IMR-90 (cell line): Measurements from ENCODE around the gene ADCY4. TPM values are rescaled to one million over a fixed set of nuclear protein-coding genes. Genes with fewer than 3 reads are reported as not detected.
A peak's percentile ranks its signal among the peaks of the same experiment; 100 is the strongest.

Experiments
- ATAC-seq: fragments of 200-7000 bp; cut with Tn5 transposase; 2 replicates; pipeline ENCODE4 v1.9.1; 2020; ENCODE audit warnings: low read depth, mild to moderate bottlenecking, moderate library complexity
- BruUV-seq: library from RNA; stranded (reverse); fragments of 400-500 nt; replicated peaks from 2 replicates; lab custom pipeline; 2021; lab: Mats Ljungman, UMichigan
- CTCF ChIA-PET: fragments of 300-600 bp; formaldehyde crosslinking; extraction: SDS; loops from one replicate; lab custom pipeline; 2021; ENCODE audit warnings: antibody characterized with exemption; lab: Yijun Ruan, JAX
- POLR2A ChIA-PET: fragments of 300-600 bp; sonication (Branson Sonifier 250); formaldehyde crosslinking; loops from one replicate; lab custom pipeline; 2022; ENCODE audit warnings: antibody characterized with exemption; ENCODE audit not compliant: unreplicated experiment; lab: Charles Lee
- DNase-seq: peaks from one replicate; pipeline ENCODE4 v3.0.0; 2013
- H2AFZ ChIP-seq: replicated peaks from 2 replicates; pipeline ENCODE3; 2013; ENCODE audit warnings: low read length, mild to moderate bottlenecking; ENCODE audit not compliant: poor library complexity
- H2AK5ac ChIP-seq: 2 replicates; pipeline ENCODE4 v1.6.1; 2013; ENCODE audit warnings: low read depth, low read length, inconsistent platforms
- H2AK9ac ChIP-seq: replicated peaks from 2 replicates; pipeline ENCODE3; 2013; ENCODE audit warnings: mild to moderate bottlenecking, low read depth, low read length, moderate library complexity; ENCODE audit not compliant: poor library complexity
- H2BK120ac ChIP-seq: 2 replicates; pipeline ENCODE4 v1.6.1; 2013; ENCODE audit warnings: low read depth, low read length, inconsistent platforms
- H2BK15ac ChIP-seq: 3 replicates; pipeline ENCODE4 v1.6.1; 2013; ENCODE audit warnings: low read depth, low read length, inconsistent platforms
- H2BK20ac ChIP-seq: 2 replicates; pipeline ENCODE4 v1.6.1; 2013; ENCODE audit warnings: low read depth, mild to moderate bottlenecking, inconsistent platforms, low read length, moderate library complexity
- H2BK5ac ChIP-seq: 2 replicates; pipeline ENCODE4 v1.6.1; 2013; ENCODE audit warnings: mild to moderate bottlenecking, low read depth, low read length, inconsistent platforms; ENCODE audit not compliant: poor library complexity, severe bottlenecking
- H3K14ac ChIP-seq: replicated peaks from 2 replicates; pipeline ENCODE4 v1.6.1; 2013; ENCODE audit warnings: low read depth, low read length, inconsistent platforms
- H3K18ac ChIP-seq: 2 replicates; pipeline ENCODE4 v1.6.1; 2013; ENCODE audit warnings: low read depth, low read length, control low read depth
- H3K23ac ChIP-seq: 2 replicates; pipeline ENCODE4 v1.6.1; 2013; ENCODE audit warnings: low read depth, low read length, inconsistent platforms
- H3K27ac ChIP-seq: 2 replicates; pipeline ENCODE4 v1.5.1; 2013; ENCODE audit warnings: mild to moderate bottlenecking, control low read depth, low read length; ENCODE audit not compliant: insufficient read depth
- H3K27me3 ChIP-seq: 2 replicates; pipeline ENCODE4 v1.6.1; 2013; ENCODE audit warnings: low read length; ENCODE audit not compliant: control insufficient read depth, insufficient read depth
- H3K36me3 ChIP-seq: 2 replicates; pipeline ENCODE4 v1.6.1; 2013; ENCODE audit warnings: low read length, mixed read lengths; ENCODE audit not compliant: control insufficient read depth, insufficient read depth
- H3K4ac ChIP-seq: 2 replicates; pipeline ENCODE4 v1.6.1; 2013; ENCODE audit warnings: low read depth, low read length, inconsistent platforms
- H3K4me1 ChIP-seq: 2 replicates; pipeline ENCODE4 v1.6.1; 2013; ENCODE audit warnings: low read length, mixed read lengths; ENCODE audit not compliant: control insufficient read depth, insufficient read depth
- H3K4me2 ChIP-seq: 2 replicates; pipeline ENCODE4 v1.6.1; 2013; ENCODE audit warnings: low read depth, mild to moderate bottlenecking, control low read depth, low read length, moderate library complexity
- H3K4me3 ChIP-seq: 2 replicates; pipeline ENCODE4 v1.5.1; 2013; ENCODE audit warnings: low read depth, mild to moderate bottlenecking, control low read depth, low read length, moderate library complexity; ENCODE audit not compliant: insufficient read depth
- H3K56ac ChIP-seq: 2 replicates; pipeline ENCODE4 v1.6.1; 2013; ENCODE audit warnings: low read length, inconsistent platforms; ENCODE audit not compliant: insufficient read depth; ENCODE audit errors: extremely low read depth
- H3K79me1 ChIP-seq, 2 experiments: 2 replicates each; pipeline ENCODE4 v1.6.1; 2013; ENCODE audit warnings: low read length in 2 of 2, inconsistent platforms in 1 of 2, low read depth in 1 of 2
- H3K9ac ChIP-seq: 2 replicates; pipeline ENCODE4 v1.6.1; 2013; ENCODE audit warnings: low read depth, low read length, control low read depth
- H3K9me1 ChIP-seq: 2 replicates; pipeline ENCODE4 v1.6.1; 2013; ENCODE audit warnings: low read length, inconsistent platforms; ENCODE audit not compliant: insufficient read depth
- H3K9me3 ChIP-seq: 2 replicates; pipeline ENCODE4 v1.6.1; 2013; ENCODE audit warnings: low read length; ENCODE audit not compliant: control insufficient read depth, insufficient read depth
- H4K20me1 ChIP-seq: 2 replicates; pipeline ENCODE4 v1.6.1; 2013; ENCODE audit warnings: low read length, inconsistent platforms; ENCODE audit not compliant: insufficient read depth
- H4K5ac ChIP-seq: 2 replicates; pipeline ENCODE4 v1.6.1; 2013; ENCODE audit warnings: mild to moderate bottlenecking, low read depth, low read length, control low read depth
- H4K8ac ChIP-seq, 2 experiments: 2 replicates each; pipeline ENCODE4 v1.6.1; 2013; ENCODE audit warnings: low read depth in 2 of 2, low read length in 2 of 2, control low read depth in 1 of 2, inconsistent platforms in 1 of 2
- H4K91ac ChIP-seq: 2 replicates; pipeline ENCODE4 v1.6.1; 2013; ENCODE audit warnings: low read depth, low read length, inconsistent platforms; ENCODE audit not compliant: insufficient read depth
- MAFK ChIP-seq: IDR thresholded peaks from 2 replicates; pipeline ENCODE4 v1.6.1; 2012; ENCODE audit warnings: low read depth, low read length, improper control_type of control experiment
- POLR2A ChIP-seq: IDR thresholded peaks from 2 replicates; pipeline ENCODE4 v1.6.1; 2012; ENCODE audit warnings: mild to moderate bottlenecking, low read depth, low read length
- SMC3 ChIP-seq: fragments of 150-350 bp; IDR thresholded peaks from 2 replicates; pipeline ENCODE4 v1.6.1; 2016; ENCODE audit warnings: low read depth, mild to moderate bottlenecking, antibody characterized with exemption, low read length, moderate library complexity
- WGBS, 2 experiments: methylation state at CpG; one replicate each; pipeline versions ENCODE4 v1.1.5 to v1.1.7; 2013; ENCODE audit warnings: missing lambda C conversion rate in 2 of 2; ENCODE audit not compliant: insufficient read length in 1 of 2; ENCODE audit errors: extremely low coverage in 2 of 2; 5-methylcytosine and 5-hydroxymethylcytosine counted together
- dilution Hi-C: fragments of 300-500 bp; cut with HindIII; formaldehyde crosslinking; loops from one replicate; pipeline ENCODE4 v1.14.3; 2018; ENCODE audit warnings: low sequenced_read_pairs; ENCODE audit not compliant: unreplicated experiment
- in situ Hi-C: fragments of 300-500 bp; cut with MboI; formaldehyde crosslinking; loops from 3 replicates; pipeline ENCODE4 v1.14.3; 2019; ENCODE audit warnings: low sequenced_read_pairs, inconsistent platforms, mixed read lengths
- intact Hi-C: fragments of 100-400 bp; cut with micrococcal nuclease; formaldehyde crosslinking; loops from 2 replicates; pipeline ENCODE4 v1.10.0; 2022
- polyA plus RNA-seq, 3 experiments: library from polyadenylated mRNA; depleted of rRNA; stranded (reverse); fragments of >200 nt; gene quantifications; 2 replicates each; pipeline ENCODE4 v1.2.3, GENCODE V29; 2012; ENCODE audit warnings: low replicate concordance in 1 of 3
- total RNA-seq: library from RNA; depleted of rRNA; stranded (reverse); fragments of >200 nt; gene quantifications from 2 replicates; pipeline ENCODE4 v1.2.3, GENCODE V29; 2012
- TF ChIP-seq, protein P1 (sequence below): conservative IDR thresholded peaks from 2 replicates; pipeline ENCODE4 v1.5.1; 2012; ENCODE audit warnings: mild to moderate bottlenecking, low read depth, low read length, improper control_type of control experiment
- TF ChIP-seq, protein P2 (sequence below): fragments of 150-350 bp; IDR thresholded peaks from 2 replicates; pipeline ENCODE4 v1.6.1; 2017; ENCODE audit warnings: mild to moderate bottlenecking, antibody characterized with exemption, low read length, low read depth

ADCY4 gene
- total and polyA plus RNA-seq, 2 of the 4 experiments (the other 2 are of a cell fraction): not detected

DNA sequence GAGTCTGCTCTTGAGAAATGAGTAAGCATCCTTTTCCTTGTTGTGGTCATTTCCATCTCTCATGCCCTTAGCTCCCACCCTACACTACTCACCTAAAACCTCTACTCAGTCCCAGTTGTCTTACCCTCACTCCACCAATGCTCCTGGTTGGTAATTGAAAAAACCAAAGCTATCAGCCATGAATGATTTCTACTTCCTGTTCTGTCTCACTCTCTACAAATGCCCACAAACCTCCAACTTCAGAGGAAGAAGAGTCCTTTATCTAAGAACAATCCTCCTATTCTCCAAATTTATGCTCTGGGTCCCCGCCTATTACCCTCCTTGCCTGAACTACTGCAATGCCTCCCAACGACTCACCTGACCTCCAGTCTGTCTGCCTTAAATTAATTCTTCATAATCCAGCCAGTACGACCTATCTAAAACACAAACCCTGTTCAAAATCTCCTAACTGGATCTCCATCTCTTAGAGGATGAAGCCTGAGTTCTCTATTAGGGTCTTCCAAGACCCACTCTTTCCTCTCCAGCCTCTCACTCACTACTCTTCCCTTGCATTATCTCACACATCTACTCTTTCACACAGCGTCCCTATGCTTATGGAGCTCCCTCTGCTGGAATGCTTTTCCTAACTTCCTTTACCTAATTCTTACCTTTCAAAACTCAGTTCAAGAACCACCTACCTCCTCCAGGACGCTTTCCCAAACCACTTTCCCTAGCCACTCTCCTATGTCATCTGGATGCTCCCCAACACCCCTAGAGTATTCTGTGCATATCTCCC is 37.5 kb downstream of the ADCY4 start:
- H2AK5ac ChIP-seq: no peak overlapping the region
- no peak overlapping the region for H2BK120ac ChIP-seq
- H3K4me2 ChIP-seq: no peak overlapping the region
- peaks cover 9% of the 10 kb centered on the region for H3K4me1 ChIP-seq
- no peak overlapping the region for H4K5ac ChIP-seq
- no peak overlapping the region for H3K4ac ChIP-seq
- H3K79me1 ChIP-seq: peaks cover 21 to 51% of the 10 kb centered on the region in 2 experiments
- peak; percentile 28 for DNase-seq
- no peak overlapping the region for H4K91ac ChIP-seq
- TF ChIP-seq MAFK (no peak), SMC3 (0 out of 2 replicates have a peak, but pooled peaks have one; percentile 18), POLR2A (no peak)
- TF ChIP-seq, protein P1, sequence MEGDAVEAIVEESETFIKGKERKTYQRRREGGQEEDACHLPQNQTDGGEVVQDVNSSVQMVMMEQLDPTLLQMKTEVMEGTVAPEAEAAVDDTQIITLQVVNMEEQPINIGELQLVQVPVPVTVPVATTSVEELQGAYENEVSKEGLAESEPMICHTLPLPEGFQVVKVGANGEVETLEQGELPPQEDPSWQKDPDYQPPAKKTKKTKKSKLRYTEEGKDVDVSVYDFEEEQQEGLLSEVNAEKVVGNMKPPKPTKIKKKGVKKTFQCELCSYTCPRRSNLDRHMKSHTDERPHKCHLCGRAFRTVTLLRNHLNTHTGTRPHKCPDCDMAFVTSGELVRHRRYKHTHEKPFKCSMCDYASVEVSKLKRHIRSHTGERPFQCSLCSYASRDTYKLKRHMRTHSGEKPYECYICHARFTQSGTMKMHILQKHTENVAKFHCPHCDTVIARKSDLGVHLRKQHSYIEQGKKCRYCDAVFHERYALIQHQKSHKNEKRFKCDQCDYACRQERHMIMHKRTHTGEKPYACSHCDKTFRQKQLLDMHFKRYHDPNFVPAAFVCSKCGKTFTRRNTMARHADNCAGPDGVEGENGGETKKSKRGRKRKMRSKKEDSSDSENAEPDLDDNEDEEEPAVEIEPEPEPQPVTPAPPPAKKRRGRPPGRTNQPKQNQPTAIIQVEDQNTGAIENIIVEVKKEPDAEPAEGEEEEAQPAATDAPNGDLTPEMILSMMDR: peak; percentile 41; the same call in 1 of the 2 replicates
- TF ChIP-seq, protein P2, sequence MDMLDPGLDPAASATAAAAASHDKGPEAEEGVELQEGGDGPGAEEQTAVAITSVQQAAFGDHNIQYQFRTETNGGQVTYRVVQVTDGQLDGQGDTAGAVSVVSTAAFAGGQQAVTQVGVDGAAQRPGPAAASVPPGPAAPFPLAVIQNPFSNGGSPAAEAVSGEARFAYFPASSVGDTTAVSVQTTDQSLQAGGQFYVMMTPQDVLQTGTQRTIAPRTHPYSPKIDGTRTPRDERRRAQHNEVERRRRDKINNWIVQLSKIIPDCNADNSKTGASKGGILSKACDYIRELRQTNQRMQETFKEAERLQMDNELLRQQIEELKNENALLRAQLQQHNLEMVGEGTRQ: no peak
- no peaks in the 10 kb centered on the region for H3K9me3 ChIP-seq
- intact Hi-C loops: loop anchor here (1.0 to 10.0 kb wide), 6 partner anchors 26 to 313 kb away; partner anchors contain the start of genes DHRS4L2, MDP1, PSME2 and RABGGTA
- H3K4me3 ChIP-seq: no peak overlapping the region
- ATAC-seq: no peak
- H3K36me3 ChIP-seq: peaks cover 16% of the 10 kb centered on the region
- H2AK9ac ChIP-seq: peak overlapping the region; percentile 74
- no peak overlapping the region for H3K14ac ChIP-seq
- H3K27me3 ChIP-seq: no peaks in the 10 kb centered on the region
- no peaks in the 10 kb centered on the region for H4K20me1 ChIP-seq
- no peak overlapping the region for H3K56ac ChIP-seq
- no peak overlapping the region for H3K9ac ChIP-seq
- H3K27ac ChIP-seq: no peak overlapping the region
- H3K23ac ChIP-seq: no peak overlapping the region
- in situ Hi-C loops: loop anchor here (5.0 kb wide), 1 partner anchor 55 kb away; the partner anchor contains the start of gene TINF2
- no peak overlapping the region for H2BK15ac ChIP-seq
- H2BK5ac ChIP-seq: no peak overlapping the region
- ChIA-PET CTCF (interaction anchor here (0.5 to 3.0 kb wide), 8 partner anchors 11 to 182 kb away, joined by 3 to 23 read pairs (median 4); partner anchors contain the start of genes CIDEB, IPO4, LTB4R2 and TINF2), POLR2A (interaction anchor here (0.6 to 1.9 kb wide), 2 partner anchors 55 to 109 kb away, joined by 3 to 6 read pairs; partner anchors contain the start of genes IPO4 and TINF2)
- no peak overlapping the region for H3K18ac ChIP-seq
- H4K8ac ChIP-seq: no peak overlapping the region
- no peak overlapping the region for H2AFZ ChIP-seq
- dilution Hi-C loops: no loop called here
- WGBS, 2 experiments: 49% methylated on average over 4 of the region's 5 CpGs; no CpG with 5 or more reads in 1 of the 2 experiments
- H3K9me1 ChIP-seq: no peaks in the 10 kb centered on the region
- no peak overlapping the region for H2BK20ac ChIP-seq
- no TSS peak for BruUV-seq
